K562 (cell line): Measurements from ENCODE around the gene KAT6B. TPM values are rescaled to one million over a fixed set of nuclear protein-coding genes. Genes with fewer than 3 reads are reported as not detected.

Experiments used
- ATAC-seq: fragments of 200-7000 bp; cut with Tn5 transposase; 3 replicates; pipeline ENCODE4 v1.9.1; 2020; ENCODE audit warnings: moderate library complexity
- BruUV-seq: library from RNA; stranded (reverse); fragments of 400-500 nt; replicated peaks from 2 replicates; lab custom pipeline; 2021; lab: Mats Ljungman, UMichigan
- CTCF ChIA-PET: fragments of 300-600 bp; formaldehyde crosslinking; extraction: SDS; loops from one replicate; lab custom pipeline; 2021; ENCODE audit warnings: low intra/inter-chr PET ratio; lab: Yijun Ruan, JAX
- POLR2A ChIA-PET: fragments of 300-600, 350-650 bp; sonication (Branson Sonifier 250); formaldehyde crosslinking; extraction: SDS; loops from one replicate; lab custom pipeline; 2021; ENCODE audit warnings: antibody characterized with exemption, inconsistent platforms; lab: Yijun Ruan, JAX
- DNase-seq, 4 experiments: peaks; one replicate each; pipeline versions ENCODE4 v3.0.0 to v3.0.0-alpha.2; 2011 to 2018; ENCODE audit warnings: low spot score in 3 of 4, mixed read lengths in 3 of 4; ENCODE audit errors: extremely low read depth in 1 of 4
- FAIRE-seq: peaks from 2 replicates; lab custom pipeline; 2011; peaks lifted over from hg19 to GRCh38; lab: Jason Lieb, UNC
- H2AFZ ChIP-seq: 2 replicates; pipeline ENCODE4 v1.6.0; 2011; ENCODE audit warnings: low read depth, low read length, control low read depth, inconsistent platforms
- H3K27ac ChIP-seq: fragments of 200-600 bp; 3 replicates; pipeline ENCODE4 v1.8.0; 2011; ENCODE audit warnings: low read depth, mild to moderate bottlenecking, control low read depth, inconsistent platforms, low read length, moderate library complexity, mixed read lengths; ENCODE audit errors: extremely low read depth
- H3K27me3 ChIP-seq, 2 experiments: fragments of 300-600 bp in 1 of 2; 2 replicates in 1 of 2; 3 replicates in 1 of 2; pipeline versions ENCODE4 v1.6.0 to v1.8.0; 2011; ENCODE audit warnings: inconsistent platforms in 2 of 2, low read length in 2 of 2, mild to moderate bottlenecking in 1 of 2, mixed read lengths in 1 of 2, moderate library complexity in 1 of 2; ENCODE audit not compliant: control insufficient read depth in 2 of 2, insufficient read depth in 2 of 2
- H3K36me3 ChIP-seq: fragments of 300-600 bp; 3 replicates; pipeline ENCODE4 v1.8.0; 2011; ENCODE audit warnings: mild to moderate bottlenecking, low read length, inconsistent platforms; ENCODE audit not compliant: control insufficient read depth, insufficient read depth
- H3K4me1 ChIP-seq, 2 experiments: fragments of 200-600 bp in 1 of 2; replicated peaks in 1 of 2; 2 replicates in 1 of 2; 3 replicates in 1 of 2; pipeline versions ENCODE4 v1.5.1 to v1.8.0; 2011; ENCODE audit warnings: inconsistent platforms in 2 of 2, low read length in 2 of 2, mild to moderate bottlenecking in 1 of 2, mixed read lengths in 1 of 2, moderate library complexity in 1 of 2; ENCODE audit not compliant: control insufficient read depth in 2 of 2, insufficient read depth in 2 of 2
- H3K4me2 ChIP-seq: 2 replicates; pipeline ENCODE4 v1.6.1; 2011; ENCODE audit warnings: low read length, control low read depth, inconsistent platforms, mixed read lengths; ENCODE audit not compliant: insufficient read depth
- H3K4me3 ChIP-seq: fragments of 200-600 bp; sonication (generic), shearing (Covaris generic); 2 replicates; pipeline ENCODE4 v1.5.1; 2016; ENCODE audit warnings: control low read depth, inconsistent platforms
- H3K79me2 ChIP-seq: fragments of 200-600 bp; 3 replicates; pipeline ENCODE4 v1.8.0; 2011; ENCODE audit warnings: low read length, inconsistent platforms; ENCODE audit not compliant: control insufficient read depth, insufficient read depth
- H3K9ac ChIP-seq, 2 experiments: 2 replicates each; pipeline versions ENCODE4 v1.6.0 to v1.6.1; 2011; ENCODE audit warnings: low read depth in 2 of 2, low read length in 2 of 2, control low read depth in 1 of 2, inconsistent platforms in 1 of 2, mild to moderate bottlenecking in 1 of 2, mixed read lengths in 1 of 2; ENCODE audit not compliant: insufficient read depth in 1 of 2
- H3K9me1 ChIP-seq: one replicate; pipeline ENCODE4 v1.6.0; 2011; ENCODE audit warnings: inconsistent platforms, mild to moderate bottlenecking, low read length, moderate library complexity; ENCODE audit not compliant: control insufficient read depth, insufficient read depth
- H3K9me3 ChIP-seq: replicated peaks from 2 replicates; pipeline ENCODE4 v1.5.1; 2011; ENCODE audit warnings: low read depth, low read length, inconsistent platforms; ENCODE audit not compliant: control insufficient read depth, insufficient read depth
- H4K20me1 ChIP-seq: replicated peaks from 2 replicates; pipeline ENCODE4 v1.6.1; 2011; ENCODE audit warnings: low read length, inconsistent platforms, mixed read lengths; ENCODE audit not compliant: control insufficient read depth, insufficient read depth
- CBFA2T2 ChIP-seq: fragments of 450-650 bp; conservative IDR thresholded peaks from 2 replicates; pipeline ENCODE4 v1.6.1; 2017; ENCODE audit warnings: mild to moderate bottlenecking
- DACH1 ChIP-seq: fragments of 450-650 bp; IDR thresholded peaks from 2 replicates; pipeline ENCODE4 v1.6.1; 2018; ENCODE audit not compliant: partially characterized antibody
- DMBX1 ChIP-seq: fragments of 250-450 bp; sonication (Bioruptor Pico); IDR thresholded peaks from 2 replicates; pipeline ENCODE4 v1.8.0; 2022; ENCODE audit warnings: inconsistent platforms, mild to moderate bottlenecking, moderate library complexity, borderline replicate concordance
- DPF2 ChIP-seq: fragments of 450-650 bp; IDR thresholded peaks from 2 replicates; pipeline ENCODE4 v1.6.1; 2016
- ERF ChIP-seq: fragments of 450-650 bp; formaldehyde crosslinking; IDR thresholded peaks from 2 replicates; pipeline ENCODE4 v1.4.0; 2020; ENCODE audit warnings: mild to moderate bottlenecking, mixed read lengths
- ESRRA ChIP-seq: fragments of 450-650 bp; IDR thresholded peaks from 2 replicates; pipeline ENCODE4 v1.6.1; 2014; ENCODE audit warnings: low read depth, mild to moderate bottlenecking, moderate library complexity, borderline replicate concordance
- GABPA ChIP-seq: fragments of 200-800 bp; sonication (Bioruptor generic); conservative IDR thresholded peaks from 2 replicates; pipeline ENCODE4 v1.6.1; 2016; ENCODE audit warnings: low read depth, missing genetic modification characterization, missing compliant biosample characterization
- HDAC6 ChIP-seq: IDR thresholded peaks from 2 replicates; pipeline ENCODE4 v1.6.1; 2012; ENCODE audit warnings: low read depth, mild to moderate bottlenecking, control low read depth, inconsistent platforms, low read length, moderate library complexity
- JUN ChIP-seq, 2 experiments: sonication (generic) in 1 of 2; formaldehyde crosslinking in 1 of 2; IDR thresholded peaks; 2 replicates each; pipeline versions ENCODE4 v1.6.1 to v1.8.0; 2012 to 2022; ENCODE audit warnings: borderline replicate concordance in 2 of 2, mild to moderate bottlenecking in 2 of 2, improper control_type of control experiment in 1 of 2, low read depth in 1 of 2, low read length in 1 of 2, missing genetic modification reagents in 1 of 2
- STAT5A ChIP-seq: IDR thresholded peaks from 2 replicates; pipeline ENCODE4 v1.6.1; 2012; ENCODE audit warnings: low read length, inconsistent platforms, borderline replicate concordance
- TAL1 ChIP-seq: fragments of 450-650 bp; IDR thresholded peaks from 2 replicates; pipeline ENCODE4 v1.6.1; 2016; ENCODE audit warnings: mild to moderate bottlenecking
- TEAD4 ChIP-seq, 2 experiments: sonication (generic) in 1 of 2; formaldehyde crosslinking in 1 of 2; IDR thresholded peaks; 2 replicates each; pipeline versions ENCODE4 v1.6.1 to v1.8.0; 2012 to 2022; ENCODE audit warnings: borderline replicate concordance in 1 of 2, inconsistent platforms in 1 of 2, low read length in 1 of 2, mild to moderate bottlenecking in 1 of 2, missing genetic modification reagents in 1 of 2
- ZBTB17 ChIP-seq: fragments of 450-650 bp; formaldehyde crosslinking; IDR thresholded peaks from 2 replicates; pipeline ENCODE4 v1.4.0; 2020; ENCODE audit warnings: mild to moderate bottlenecking
- ZNF134 ChIP-seq: fragments of 250-450 bp; sonication (Bioruptor Pico); conservative IDR thresholded peaks from 2 replicates; pipeline ENCODE4 v1.4.0; 2020
- WGBS: fragments of 100-300 bp; shearing (Covaris generic); methylation state at CpG from one replicate; pipeline ENCODE4 v1.1.6; 2016; ENCODE audit warnings: low coverage, mixed read lengths; ENCODE audit not compliant: insufficient coverage; ENCODE audit errors: missing lambda C conversion rate; 5-methylcytosine and 5-hydroxymethylcytosine counted together
- in situ Hi-C: fragments of 300-500 bp; cut with MboI; formaldehyde crosslinking; loops from 4 replicates; pipeline ENCODE4 v1.15.0; 2018; ENCODE audit warnings: inconsistent platforms, mixed read lengths
- intact Hi-C: fragments of 100-400 bp; cut with micrococcal nuclease; formaldehyde crosslinking; loops from 2 replicates; pipeline ENCODE4 v1.14.2; 2022
- polyA plus RNA-seq, 8 experiments: library from polyadenylated mRNA; depleted of rRNA in 4 of 8; stranded (reverse) in 5 of 8; unstranded in 3 of 8; fragments of >200 nt; fragmentation: Nextera tagmentation in 2 of 8; fragmentation: Illumina TruSeq in 1 of 8; extraction: Ambion mirVana in 2 of 8; extraction: Trizol in 1 of 8; gene quantifications; 2 replicates each; pipeline versions ENCODE4 v1.2.1 to v1.2.3, GENCODE V29; 2011 to 2014; ENCODE audit warnings: inconsistent platforms in 1 of 8, missing spikeins in 1 of 8
- total RNA-seq, 7 experiments: library from RNA; depleted of rRNA in 6 of 7; stranded (reverse); fragments of >200 nt in 6 of 7; fragmentation: Illumina TruSeq in 2 of 7; extraction: Trizol in 2 of 7; gene quantifications; 2 replicates each; pipeline versions ENCODE4 v1.2.1 to v1.2.3, GENCODE V29; 2011 to 2021; ENCODE audit warnings: low replicate concordance in 1 of 7
- TF ChIP-seq, protein P1 (sequence below): fragments of 250-450 bp; sonication (Bioruptor Pico); IDR thresholded peaks from 2 replicates; pipeline ENCODE4 v1.4.0; 2020; ENCODE audit warnings: mild to moderate bottlenecking
- TF ChIP-seq, protein P2 (sequence below): conservative IDR thresholded peaks from 2 replicates; pipeline ENCODE4 v1.6.1; 2011; ENCODE audit warnings: low read depth, mild to moderate bottlenecking, low read length; ENCODE audit not compliant: control insufficient read depth

Gene KAT6B
- total and polyA plus RNA-seq, 9 of the 15 experiments (the other 6 are each of a cell fraction or from before 2014, with no cell fraction given), result 1.4 to 9.2 (median 6.8) TPM

DNA sequence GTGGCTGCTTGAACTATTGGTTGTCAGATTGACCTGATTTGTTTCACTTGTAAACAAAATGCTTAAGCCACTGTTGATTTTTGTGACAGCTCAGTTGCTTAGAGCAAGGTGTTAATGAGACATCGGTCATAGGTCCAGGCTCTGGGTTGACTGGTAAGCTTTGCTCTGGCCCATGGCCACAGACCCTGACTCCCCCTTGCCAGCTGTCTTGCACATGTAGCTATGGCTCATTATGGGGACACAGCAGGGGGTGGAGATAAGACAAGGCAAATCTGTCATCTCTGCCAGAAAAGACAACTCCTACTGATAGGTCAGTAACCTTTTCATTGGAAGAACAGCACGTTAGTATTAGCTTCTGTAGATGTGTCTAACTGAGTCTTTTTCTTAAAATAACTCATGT, 95.3 kb downstream of the KAT6B start:
- ATAC-seq, result peak; percentile 73
- POLR2A ChIA-PET, result interaction anchor here (0.8 to 2.4 kb wide), 7 partner anchors 9 to 90 kb away, joined by 3 to 9 read pairs (median 3); no protein-coding TSS in a partner anchor
- TF ChIP-seq TAL1 (peak; percentile 65), DPF2 (peak; percentile 47), DACH1 (peak; percentile 32), ESRRA (no peak), GABPA (tag) (no peak), ZBTB17 (CRISPR knock-in tag) (no peak), ZNF134 (CRISPR knock-in tag) (0 out of 2 replicates have a peak, but pooled peaks have one; percentile 21), TEAD4 (IDR thresholded peaks at IDR 0.05; ENCODE audit: low read length) (peak; percentile 72), TEAD4 (CRISPR knock-in tag; IDR thresholded peaks at IDR 0.05; ENCODE audit: borderline replicate concordance) (no peak), STAT5A (peak; percentile 32; the same call in 1 of the 2 replicates), HDAC6 (no peak), ERF (CRISPR knock-in tag) (0 out of 2 replicates have a peak, but pooled peaks have one; percentile 25), DMBX1 (CRISPR knock-in tag) (0 out of 2 replicates have a peak, but pooled peaks have one; percentile 47), JUN (IDR thresholded peaks at IDR 0.05; ENCODE audit: borderline replicate concordance, low read depth, low read length) (no peak), JUN (CRISPR knock-in tag; IDR thresholded peaks at IDR 0.05; ENCODE audit: borderline replicate concordance) (no peak), CBFA2T2 (peak; percentile 84)
- TF ChIP-seq, protein P1, sequence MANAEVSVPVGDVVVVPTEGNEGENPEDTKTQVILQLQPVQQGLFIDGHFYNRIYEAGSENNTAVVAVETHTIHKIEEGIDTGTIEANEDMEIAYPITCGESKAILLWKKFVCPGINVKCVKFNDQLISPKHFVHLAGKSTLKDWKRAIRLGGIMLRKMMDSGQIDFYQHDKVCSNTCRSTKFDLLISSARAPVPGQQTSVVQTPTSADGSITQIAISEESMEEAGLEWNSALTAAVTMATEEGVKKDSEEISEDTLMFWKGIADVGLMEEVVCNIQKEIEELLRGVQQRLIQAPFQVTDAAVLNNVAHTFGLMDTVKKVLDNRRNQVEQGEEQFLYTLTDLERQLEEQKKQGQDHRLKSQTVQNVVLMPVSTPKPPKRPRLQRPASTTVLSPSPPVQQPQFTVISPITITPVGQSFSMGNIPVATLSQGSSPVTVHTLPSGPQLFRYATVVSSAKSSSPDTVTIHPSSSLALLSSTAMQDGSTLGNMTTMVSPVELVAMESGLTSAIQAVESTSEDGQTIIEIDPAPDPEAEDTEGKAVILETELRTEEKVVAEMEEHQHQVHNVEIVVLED (CRISPR knock-in tag), result 0 out of 2 replicates have a peak, but pooled peaks have one; percentile 7
- TF ChIP-seq, protein P2, sequence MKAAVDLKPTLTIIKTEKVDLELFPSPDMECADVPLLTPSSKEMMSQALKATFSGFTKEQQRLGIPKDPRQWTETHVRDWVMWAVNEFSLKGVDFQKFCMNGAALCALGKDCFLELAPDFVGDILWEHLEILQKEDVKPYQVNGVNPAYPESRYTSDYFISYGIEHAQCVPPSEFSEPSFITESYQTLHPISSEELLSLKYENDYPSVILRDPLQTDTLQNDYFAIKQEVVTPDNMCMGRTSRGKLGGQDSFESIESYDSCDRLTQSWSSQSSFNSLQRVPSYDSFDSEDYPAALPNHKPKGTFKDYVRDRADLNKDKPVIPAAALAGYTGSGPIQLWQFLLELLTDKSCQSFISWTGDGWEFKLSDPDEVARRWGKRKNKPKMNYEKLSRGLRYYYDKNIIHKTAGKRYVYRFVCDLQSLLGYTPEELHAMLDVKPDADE, result 0 out of 2 replicates have a peak, but pooled peaks have one; percentile 28

More for the DNA sequence above, 95.3 kb downstream of the KAT6B start:
- no peaks in the 10 kb centered on the region for H3K36me3 ChIP-seq
- no peaks in the 10 kb centered on the region for H4K20me1 ChIP-seq
- no peaks in the 10 kb centered on the region for H3K9me3 ChIP-seq
- CTCF ChIA-PET, result no interaction called here
- H3K9me1 ChIP-seq, result no peaks in the 10 kb centered on the region
- H3K4me2 ChIP-seq, result no peak overlapping the region; the same call in 1 of the 2 replicates
- BruUV-seq, result no TSS peak
- intact Hi-C loops, result no loop called here
- no peak overlapping the region for H3K27ac ChIP-seq
- no peak overlapping the region for H2AFZ ChIP-seq
- H3K4me1 ChIP-seq, result peaks cover 9 to 14% of the 10 kb centered on the region in 2 experiments; a peak in 3 of 5 replicates
- WGBS, result 3% methylated on average over 2 of the region's 2 CpGs
- FAIRE-seq (peak; percentile 49), DNase-seq (peak; percentile 34 to 67 (median 52))
- no peak overlapping the region for H3K4me3 ChIP-seq
- in situ Hi-C loops, result no loop called here
- H3K27me3 ChIP-seq, result no peaks in the 10 kb centered on the region
- no peaks in the 10 kb centered on the region for H3K79me2 ChIP-seq
- no peak overlapping the region for H3K9ac ChIP-seq
